ENCODE results near the gene TTLL11.

The TTLL11 gene

DNA sequence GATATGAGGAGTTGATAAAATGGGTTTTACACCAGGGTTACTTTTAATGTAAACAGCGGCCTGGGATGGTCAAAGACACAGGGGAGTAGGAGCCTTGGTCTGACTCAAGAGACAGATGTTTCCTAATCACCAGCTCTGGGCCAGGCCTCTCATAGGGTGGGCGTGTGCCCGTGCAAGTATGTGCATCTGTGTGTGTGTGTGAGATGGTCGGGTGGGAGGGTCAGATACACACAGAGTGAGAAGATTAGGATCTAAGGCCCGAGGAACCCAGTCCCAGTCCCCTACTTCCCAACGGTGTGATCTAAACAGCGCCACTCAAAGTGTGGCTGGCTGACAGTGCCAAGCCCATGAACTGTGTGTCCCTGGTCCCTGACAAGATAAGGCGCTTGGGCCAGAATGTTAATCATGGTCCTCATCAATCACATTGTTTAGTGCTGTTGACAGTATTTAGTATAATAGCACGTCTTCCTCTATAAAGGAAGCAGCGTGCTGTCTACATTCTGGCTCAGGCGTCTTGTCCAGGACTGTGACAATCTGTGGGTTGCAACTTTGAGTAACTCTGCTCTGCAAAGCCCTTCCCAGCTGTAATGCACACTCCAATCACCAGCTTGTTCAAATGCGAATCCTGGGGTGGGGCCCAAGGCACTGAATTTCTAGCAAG is 267.9 kb downstream of the TTLL11 start:
- in situ Hi-C loops (cut with MboI; ENCODE audit: low sequenced_read_pairs), result no loop called here

DNA sequence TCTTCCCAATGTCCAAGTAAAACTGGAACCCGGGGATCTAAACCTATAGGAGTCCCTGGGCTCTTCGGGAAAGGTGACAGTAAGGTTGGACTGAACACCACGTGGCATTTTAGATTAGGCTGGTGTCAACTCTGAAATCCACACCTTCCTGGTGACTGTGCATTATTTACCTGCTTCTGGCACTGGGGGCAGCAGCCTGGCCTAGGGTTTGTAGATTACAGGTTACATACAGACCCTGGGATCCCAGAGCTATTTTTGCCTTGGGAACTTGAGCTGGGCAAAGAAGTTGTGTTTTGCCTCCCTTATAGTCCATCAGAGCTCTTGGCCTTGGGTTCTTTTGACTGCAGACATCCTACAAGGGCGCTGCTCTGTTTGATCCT is 268.5 kb downstream of the TTLL11 start:
- in situ Hi-C loops (cut with MboI; ENCODE audit: low sequenced_read_pairs), result no loop called here

DNA sequence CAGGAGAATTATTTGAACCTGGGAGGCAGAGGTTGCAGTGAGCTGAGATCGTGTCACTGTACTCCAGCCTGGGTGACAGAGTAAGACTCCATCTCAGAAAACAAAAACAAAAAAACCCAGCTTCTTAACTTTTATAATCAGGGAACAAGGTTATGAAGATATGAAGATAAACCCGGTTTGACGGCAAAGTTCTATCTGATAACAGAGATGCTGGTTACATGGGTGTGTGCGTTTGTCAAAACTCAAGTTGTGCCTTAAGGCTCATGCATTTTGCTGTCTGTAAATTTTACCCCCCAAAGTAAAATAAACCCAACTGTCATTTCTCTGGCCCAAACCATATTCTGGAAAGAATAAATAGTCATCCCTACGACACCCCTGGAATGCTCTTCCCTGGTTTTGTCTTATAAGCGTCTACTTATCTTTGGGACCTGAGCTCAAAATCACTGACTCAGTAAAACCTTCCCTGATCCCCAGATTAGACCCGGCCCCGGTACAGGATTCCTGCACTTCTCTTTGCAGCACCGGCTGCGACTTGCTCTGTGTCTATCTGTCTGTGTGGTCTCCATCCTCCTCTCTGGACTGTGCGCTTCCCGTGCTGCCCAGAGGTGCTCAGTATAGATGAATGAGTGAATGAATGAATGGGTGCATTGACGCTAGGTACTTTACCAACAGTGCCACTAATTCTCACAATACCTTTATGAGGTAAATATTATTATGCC is 269.5 kb downstream of the TTLL11 start:
- in situ Hi-C loops (cut with MboI; ENCODE audit: low sequenced_read_pairs), result no loop called here

- in situ Hi-C loops (cut with MboI; ENCODE audit: low sequenced_read_pairs), result no loop called here
Observed at GRCh38 chr9:121822093-121823085, 270.7 kb downstream of the TTLL11 start.

DNA sequence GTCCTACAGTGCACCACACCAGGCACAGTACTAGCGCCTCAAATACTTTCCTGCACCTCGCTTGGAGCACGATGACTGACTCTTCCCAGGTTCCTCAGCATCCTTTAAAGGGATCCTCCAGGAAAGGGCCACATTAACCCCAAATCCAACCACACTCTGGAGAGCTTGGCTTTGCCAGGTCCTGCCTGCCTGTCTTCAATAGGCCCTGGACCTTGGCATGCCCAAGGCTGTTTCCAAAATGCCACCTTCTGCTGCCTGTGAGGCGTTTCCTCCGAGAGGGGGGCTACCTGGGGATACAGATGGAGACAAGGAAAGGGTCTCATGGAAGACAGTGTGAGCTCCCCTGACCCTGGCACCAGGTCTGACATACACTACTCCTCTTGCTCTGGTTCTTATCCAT is 271.8 kb downstream of the TTLL11 start:
- in situ Hi-C loops (cut with MboI; ENCODE audit: low sequenced_read_pairs), result no loop called here

DNA sequence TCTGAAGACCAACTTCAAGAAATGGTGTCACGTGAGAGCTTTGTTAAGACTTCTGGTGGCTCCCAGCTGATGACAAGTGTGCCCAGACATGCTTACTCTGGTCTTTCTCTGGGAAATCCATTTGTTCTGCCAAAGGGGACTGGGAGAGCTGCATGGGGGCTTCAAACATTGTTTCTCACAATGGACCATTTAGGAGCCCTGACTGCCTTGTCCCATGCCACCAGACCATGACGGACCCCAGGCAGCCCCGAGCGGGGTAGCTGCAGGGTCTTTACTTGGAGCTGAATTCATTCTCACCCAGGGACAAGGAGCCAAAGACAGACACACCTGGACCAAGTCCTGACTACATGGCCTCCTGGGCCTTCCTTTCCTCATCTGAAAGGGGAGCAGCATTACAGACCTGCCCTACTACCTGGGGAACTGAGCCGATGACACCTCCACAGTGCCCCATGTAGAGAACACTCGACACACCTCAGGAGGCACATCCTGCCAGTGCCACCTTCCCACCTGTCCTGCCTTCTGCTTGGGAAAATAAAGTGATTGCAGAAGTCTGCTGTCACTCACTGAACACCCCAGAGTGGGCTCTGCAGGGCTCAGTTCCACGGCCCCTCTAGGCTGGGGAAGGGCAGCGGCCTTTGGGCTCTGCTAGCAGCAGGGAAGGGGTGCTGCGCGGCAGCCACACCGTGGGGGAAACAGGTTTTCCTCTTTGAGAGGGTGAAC is 272.7 kb downstream of the TTLL11 start:
- in situ Hi-C loops (cut with MboI; ENCODE audit: low sequenced_read_pairs), result no loop called here

- in situ Hi-C loops (cut with MboI; ENCODE audit: low sequenced_read_pairs), result no loop called here
Observed at GRCh38 chr9:121819428-121820231, 273.5 kb downstream of the TTLL11 start.

DNA sequence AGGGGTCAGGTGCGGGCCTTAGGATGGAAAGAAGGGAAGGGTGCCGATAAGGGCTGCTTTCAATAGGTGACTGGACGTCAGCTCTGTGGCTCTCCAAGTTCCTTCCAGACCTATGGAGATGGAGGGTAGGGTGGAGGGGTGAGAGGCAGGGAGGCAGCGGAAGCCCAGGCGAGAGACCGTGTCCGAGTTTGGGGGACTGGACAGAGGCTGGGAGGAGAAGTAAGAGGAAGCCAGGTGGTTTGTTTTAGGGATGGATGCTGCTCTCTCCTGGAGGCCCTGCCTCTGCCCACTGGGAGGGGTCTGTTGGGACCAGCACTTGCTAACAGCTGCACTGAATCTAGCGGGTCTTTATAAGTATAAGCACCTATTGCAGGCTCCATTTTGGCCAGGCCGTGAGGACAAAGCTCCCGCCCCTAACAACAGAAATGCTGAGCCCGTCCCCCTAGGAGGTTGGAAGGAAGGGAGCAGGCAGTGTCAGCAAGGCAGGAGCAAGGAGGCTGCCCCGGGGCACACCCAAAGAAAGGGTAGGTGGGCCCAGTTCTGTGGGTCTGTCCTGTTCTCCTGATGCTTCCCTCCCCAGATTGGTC is 274.2 kb downstream of the TTLL11 start:
- in situ Hi-C loops (cut with MboI; ENCODE audit: low sequenced_read_pairs), result no loop called here

DNA sequence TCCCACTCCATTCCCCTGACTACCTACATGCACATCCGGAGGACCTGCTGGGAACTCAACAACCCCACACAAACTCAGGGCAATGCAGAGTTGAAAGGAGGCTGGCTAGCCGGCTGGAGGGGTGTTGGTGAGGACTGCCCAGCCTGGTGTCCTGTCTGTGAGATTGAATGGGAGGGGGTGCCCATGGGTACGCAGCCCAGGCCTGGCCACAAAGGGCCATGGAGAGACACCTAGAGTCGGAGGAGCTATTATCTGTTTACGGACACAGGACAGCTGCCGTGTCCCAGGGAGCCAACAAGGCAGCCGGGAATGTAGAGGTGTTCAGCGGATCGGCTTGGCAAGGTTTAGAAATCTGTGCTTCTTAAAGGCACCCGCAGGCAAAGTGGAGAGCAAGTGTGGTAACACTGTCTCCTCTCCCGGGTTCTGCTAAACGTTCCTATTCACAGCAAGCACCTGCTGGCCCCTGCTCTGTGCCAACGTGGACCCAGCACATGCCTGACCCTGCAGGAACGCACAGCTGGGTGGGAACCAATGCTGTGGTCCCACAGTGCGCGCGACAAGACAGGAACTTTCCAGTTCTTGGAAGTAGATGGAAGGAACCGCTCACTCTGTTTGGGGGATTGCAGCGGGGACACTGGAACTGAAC is 275.0 kb downstream of the TTLL11 start:
- in situ Hi-C loops (cut with MboI; ENCODE audit: low sequenced_read_pairs), result no loop called here

- in situ Hi-C loops (cut with MboI; ENCODE audit: low sequenced_read_pairs), result no loop called here
Observed at GRCh38 chr9:121817476-121817875, 275.6 kb downstream of the TTLL11 start.

- in situ Hi-C loops (cut with MboI; ENCODE audit: low sequenced_read_pairs), result no loop called here
Observed at GRCh38 chr9:121816845-121817450, 276.2 kb downstream of the TTLL11 start.

DNA sequence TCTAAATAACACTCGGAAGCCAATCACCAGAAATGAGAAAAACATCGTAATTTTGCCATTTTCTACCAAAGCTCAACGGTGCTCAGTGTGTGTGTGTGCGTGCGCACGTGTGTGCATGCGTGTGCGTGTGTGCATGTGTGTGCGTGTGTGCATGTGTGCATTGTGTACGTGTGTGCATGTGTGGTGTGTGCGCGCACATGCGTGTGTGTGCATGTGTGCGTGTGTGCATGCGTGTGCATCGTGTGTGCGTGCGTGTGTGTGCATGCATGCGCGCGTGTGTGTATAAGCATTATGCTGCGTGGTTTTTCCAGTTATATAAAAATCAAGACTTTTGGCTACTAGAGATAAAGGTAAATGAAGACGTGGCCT is 276.7 kb downstream of the TTLL11 start:
- in situ Hi-C loops (cut with MboI; ENCODE audit: low sequenced_read_pairs), result no loop called here

GRCh38 chr9:121815546-121816448 is 277.3 kb downstream of the TTLL11 start:
- in situ Hi-C loops (cut with MboI; ENCODE audit: low sequenced_read_pairs), result no loop called here

GRCh38 chr9:121815084-121815483 is 278.0 kb downstream of the TTLL11 start:
- in situ Hi-C loops (cut with MboI; ENCODE audit: low sequenced_read_pairs), result no loop called here

DNA sequence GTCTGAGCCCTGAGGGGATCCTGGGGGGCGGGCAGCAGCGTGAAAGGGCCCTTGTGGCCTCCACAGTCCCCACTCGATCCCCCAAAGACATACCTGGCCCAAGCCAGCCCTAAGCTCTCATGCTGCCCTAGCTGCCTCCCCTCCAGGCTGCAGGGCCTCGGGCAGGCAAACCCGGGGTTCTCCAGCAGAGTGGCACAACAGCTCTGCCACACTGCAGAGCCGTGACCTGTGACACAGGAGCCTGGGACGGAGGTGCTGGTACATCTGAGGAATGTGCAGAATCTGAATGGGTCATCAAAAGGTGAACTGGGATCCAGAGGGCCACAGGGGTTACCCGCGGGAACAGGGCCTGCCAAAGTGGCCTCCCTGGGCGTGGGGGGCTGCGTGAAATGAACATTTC is 278.5 kb downstream of the TTLL11 start:
- in situ Hi-C loops (cut with MboI; ENCODE audit: low sequenced_read_pairs), result no loop called here

- in situ Hi-C loops (cut with MboI; ENCODE audit: low sequenced_read_pairs), result no loop called here
Observed at GRCh38 chr9:121813519-121814210, 279.4 kb downstream of the TTLL11 start.

DNA sequence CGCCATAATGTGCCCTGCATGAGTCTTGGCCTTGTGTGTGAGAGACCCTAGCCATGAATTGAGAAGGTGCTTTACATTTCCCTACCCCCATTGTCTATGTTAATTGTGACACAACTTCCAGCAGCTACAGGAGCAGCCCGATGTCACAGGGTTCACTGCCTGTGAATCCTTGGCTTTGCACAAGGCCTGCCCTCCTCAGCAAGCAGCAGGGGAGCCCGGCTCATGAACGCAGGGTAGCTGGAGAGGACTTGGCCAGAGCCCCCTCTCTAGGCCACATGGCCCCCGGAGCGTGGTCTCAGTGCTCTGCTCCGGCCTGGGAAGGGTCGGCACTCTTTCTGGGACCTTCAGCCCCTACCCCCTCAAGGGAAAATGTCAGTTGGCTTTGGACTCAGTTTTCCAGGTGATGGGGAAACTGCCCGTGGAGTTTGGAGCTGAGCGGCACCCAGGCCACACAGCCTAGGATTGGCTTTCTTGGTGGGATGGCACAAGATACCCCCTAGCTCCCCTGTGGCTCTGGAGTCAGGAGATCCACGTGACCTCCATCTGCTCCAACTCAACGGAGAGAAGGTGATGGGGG is 280.9 kb downstream of the TTLL11 start:
- in situ Hi-C loops (cut with MboI; ENCODE audit: low sequenced_read_pairs), result no loop called here
